Measurements from ENCODE around the gene FBN3.
A peak's percentile ranks its signal among the peaks of the same experiment; 100 is the strongest.
"Not testable (repeated sequence)": the region's sequence is repeated elsewhere in the genome, so short reads cannot be mapped to it uniquely, and the experiment has no call there.

FBN3 gene

GRCh38 chr19:8056533-8056932 is 92.9 kb downstream of the FBN3 start:
- DNase-seq (ENCODE audit: low spot score), result no peak

GRCh38 chr19:8054169-8054568 is 95.2 kb downstream of the FBN3 start:
- no peak for DNase-seq (ENCODE audit: low spot score)

GRCh38 chr19:8052464-8052859 is 96.9 kb downstream of the FBN3 start, which contains the start of gene CCL25:
Gene CCL25 (plus strand): TSS chr19:8052760. CDS start chr19:8053050, 290 bp downstream.
- DNase-seq (ENCODE audit: low spot score), result no peak

- DNase-seq (ENCODE audit: low spot score), result peak; percentile 59
Observed at GRCh38 chr19:8050274-8051096, 98.9 kb downstream of the FBN3 start.

- no peak for DNase-seq (ENCODE audit: low spot score)
Observed at GRCh38 chr19:8046569-8047165, 102.7 kb downstream of the FBN3 start.

- no peak for DNase-seq (ENCODE audit: low spot score)
Observed at GRCh38 chr19:8045872-8046568, 103.4 kb downstream of the FBN3 start.

GRCh38 chr19:8044018-8044417 is 105.4 kb downstream of the FBN3 start:
- DNase-seq (ENCODE audit: low spot score), result no peak

GRCh38 chr19:8042900-8043299 is 106.5 kb downstream of the FBN3 start:
- no peak for DNase-seq (ENCODE audit: low spot score)

GRCh38 chr19:8041531-8041931 is 107.9 kb downstream of the FBN3 start:
- no peak for DNase-seq (ENCODE audit: low spot score)

- no peak for DNase-seq (ENCODE audit: low spot score)
Observed at GRCh38 chr19:8039231-8039630, 110.2 kb downstream of the FBN3 start.

- no peak for DNase-seq (ENCODE audit: low spot score)
Observed at GRCh38 chr19:8038815-8039214, 110.6 kb downstream of the FBN3 start.

GRCh38 chr19:8036434-8037099 is 112.8 kb downstream of the FBN3 start:
- no peak for DNase-seq (ENCODE audit: low spot score)

GRCh38 chr19:8034178-8034525 is 115.2 kb downstream of the FBN3 start:
- no peak for DNase-seq (ENCODE audit: low spot score)

GRCh38 chr19:8033287-8034177 is 115.9 kb downstream of the FBN3 start:
- DNase-seq (ENCODE audit: low spot score), result not testable (repeated sequence)

- no peak for DNase-seq (ENCODE audit: low spot score)
Observed at GRCh38 chr19:8030960-8031359, 118.4 kb downstream of the FBN3 start.

- no peak for DNase-seq (ENCODE audit: low spot score)
Observed at GRCh38 chr19:8028951-8029491, 120.4 kb downstream of the FBN3 start.

GRCh38 chr19:8025316-8025715 is 124.1 kb downstream of the FBN3 start:
- no peak for DNase-seq (ENCODE audit: low spot score)

GRCh38 chr19:8024256-8024655 is 125.1 kb downstream of the FBN3 start:
- not testable (repeated sequence) for DNase-seq (ENCODE audit: low spot score)

GRCh38 chr19:8023371-8023770 is 126.0 kb downstream of the FBN3 start:
- DNase-seq (ENCODE audit: low spot score), result no peak

GRCh38 chr19:8022275-8022674 is 127.1 kb downstream of the FBN3 start:
- DNase-seq (ENCODE audit: low spot score), result no peak

GRCh38 chr19:8021374-8021773 is 128.0 kb downstream of the FBN3 start:
- no peak for DNase-seq (ENCODE audit: low spot score)
